Liver (tissue), 9 donors: ENCODE results near the gene DST. TPM values are rescaled to one million over a fixed set of nuclear protein-coding genes. Genes with fewer than 3 reads are reported as not detected.

ENCODE experiments used
- DNase-seq: peaks from one replicate; pipeline ENCODE4 v3.0.0-alpha.2; 2017; ENCODE audit warnings: low spot score
- H3K27ac ChIP-seq, 2 donors: one replicate each; pipeline ENCODE4 v1.7.0; 2013; ENCODE audit warnings: inconsistent platforms in 2 of 2, low read length in 2 of 2, control low read depth in 1 of 2, low read depth in 1 of 2, mild to moderate bottlenecking in 1 of 2
- H3K27me3 ChIP-seq, 4 donors: one replicate each; pipeline versions ENCODE4 v1.6.1 to v1.7.0; 2013; ENCODE audit warnings: low read length in 3 of 4, inconsistent platforms in 1 of 4, mild to moderate bottlenecking in 1 of 4, moderate library complexity in 1 of 4; ENCODE audit not compliant: control insufficient read depth in 4 of 4, insufficient read depth in 4 of 4
- H3K36me3 ChIP-seq, 4 donors: one replicate each; pipeline versions ENCODE4 v1.6.1 to v1.7.0; 2013; ENCODE audit warnings: low read length in 3 of 4, mild to moderate bottlenecking in 3 of 4, low read depth in 1 of 4, moderate library complexity in 1 of 4; ENCODE audit not compliant: control insufficient read depth in 4 of 4, insufficient read depth in 3 of 4
- H3K4me1 ChIP-seq, 4 donors: one replicate each; pipeline versions ENCODE4 v1.6.1 to v1.7.0; 2013; ENCODE audit warnings: low read length in 3 of 4, mild to moderate bottlenecking in 3 of 4, moderate library complexity in 1 of 4; ENCODE audit not compliant: control insufficient read depth in 4 of 4, insufficient read depth in 4 of 4
- H3K4me3 ChIP-seq, 3 donors: one replicate each; pipeline versions ENCODE4 v1.6.1 to v1.7.0; 2013; ENCODE audit warnings: low read length in 3 of 3, control low read depth in 1 of 3, low read depth in 1 of 3, mild to moderate bottlenecking in 1 of 3
- H3K9ac ChIP-seq, 2 donors: one replicate each; pipeline ENCODE4 v1.7.0; 2013; ENCODE audit warnings: low read length in 2 of 2, mild to moderate bottlenecking in 2 of 2, moderate library complexity in 2 of 2, control low read depth in 1 of 2, low read depth in 1 of 2
- H3K9me3 ChIP-seq, 4 donors: one replicate each; pipeline versions ENCODE4 v1.6.1 to v1.7.0; 2013; ENCODE audit warnings: low read length in 3 of 4; ENCODE audit not compliant: control insufficient read depth in 4 of 4
- ATF3 ChIP-seq: IDR thresholded peaks from 2 replicates; pipeline ENCODE4 v1.6.1; 2016; ENCODE audit warnings: antibody characterized with exemption
- FOXA2 ChIP-seq: IDR thresholded peaks from 2 replicates; pipeline ENCODE4 v1.6.1; 2016; ENCODE audit warnings: antibody characterized with exemption
- GABPA ChIP-seq, 2 donors: IDR thresholded peaks in 1 of 2; conservative IDR thresholded peaks in 1 of 2; 2 replicates each; pipeline ENCODE4 v1.6.1; 2016; ENCODE audit warnings: antibody characterized with exemption in 2 of 2, mild to moderate bottlenecking in 1 of 2, moderate library complexity in 1 of 2
- HNF4A ChIP-seq, 2 donors: conservative IDR thresholded peaks; 2 replicates each; pipeline ENCODE4 v1.6.1; 2016; ENCODE audit warnings: antibody characterized with exemption in 2 of 2, mild to moderate bottlenecking in 2 of 2
- HNF4G ChIP-seq: IDR thresholded peaks from 2 replicates; pipeline ENCODE4 v1.6.1; 2016; ENCODE audit warnings: antibody characterized with exemption
- JUND ChIP-seq, 2 donors: IDR thresholded peaks; 2 replicates each; pipeline ENCODE4 v1.6.1; 2016; ENCODE audit warnings: antibody characterized with exemption in 2 of 2
- NR2F2 ChIP-seq: IDR thresholded peaks from 2 replicates; pipeline ENCODE4 v1.6.1; 2016; ENCODE audit warnings: antibody characterized with exemption
- RAD21 ChIP-seq, 2 donors: IDR thresholded peaks; 2 replicates each; pipeline ENCODE4 v1.6.1; 2016; ENCODE audit warnings: antibody characterized with exemption in 2 of 2, mild to moderate bottlenecking in 2 of 2
- RXRA ChIP-seq, 2 donors: IDR thresholded peaks; 2 replicates each; pipeline ENCODE4 v1.6.1; 2017 to 2018; ENCODE audit warnings: antibody characterized with exemption in 2 of 2, mild to moderate bottlenecking in 1 of 2
- SP1 ChIP-seq: IDR thresholded peaks from 2 replicates; pipeline ENCODE4 v1.6.1; 2018; ENCODE audit warnings: antibody characterized with exemption, mild to moderate bottlenecking
- TAF1 ChIP-seq: conservative IDR thresholded peaks from 2 replicates; pipeline ENCODE4 v1.6.1; 2016; ENCODE audit warnings: antibody characterized with exemption, mild to moderate bottlenecking
- YY1 ChIP-seq: IDR thresholded peaks from 2 replicates; pipeline ENCODE4 v1.6.1; 2016; ENCODE audit warnings: antibody characterized with exemption, mild to moderate bottlenecking
- WGBS: extraction: QIAGEN DNeasy Blood & Tissue Kit; methylation state at CpG from one replicate; pipeline ENCODE4 v1.1.7; 2013; 5-methylcytosine and 5-hydroxymethylcytosine counted together
- polyA plus RNA-seq, 2 donors: library from polyadenylated mRNA; stranded (reverse) in 1 of 2; unstranded in 1 of 2; fragments of 200-250 nt in 1 of 2; fragments of >200 nt in 1 of 2; fragmentation: Nextera tagmentation in 1 of 2; extraction: Ambion mirVana in 1 of 2; gene quantifications; one replicate each; pipeline versions ENCODE4 v1.2.1 to v1.2.3, GENCODE V29; 2013 to 2015
- total RNA-seq, 2 donors: library from RNA; depleted of rRNA; stranded (reverse); fragments of >200 nt; gene quantifications; one replicate each; pipeline ENCODE4 v1.2.3, GENCODE V29; 2014
- TF ChIP-seq, protein P1 (sequence below): IDR thresholded peaks from 2 replicates; pipeline ENCODE4 v1.6.1; 2016; ENCODE audit warnings: antibody characterized with exemption
- TF ChIP-seq, protein P2 (sequence below): IDR thresholded peaks from 2 replicates; pipeline ENCODE4 v1.6.1; 2016; ENCODE audit warnings: antibody characterized with exemption, mild to moderate bottlenecking
- TF ChIP-seq, protein P3 (sequence below): fragments of 150-350 bp; IDR thresholded peaks from 2 replicates; pipeline ENCODE4 v1.5.1; 2017; ENCODE audit warnings: improper control_type of control experiment, low read depth, low read length; ENCODE audit not compliant: missing input control
- donor health status: healthy.
- donor health status: healthy.
- donor health status: healthy.
- donor health status: healthy.
- donor health status: healthy.

DST gene
- total and polyA plus RNA-seq, 4 donors = 30.5 to 234 (median 86.7) TPM

- WGBS = 87% methylated on average over 1 of the region's 1 CpG
- no peak overlapping the region for H3K4me3 ChIP-seq
- no peak for DNase-seq
- peaks cover 2 to 40% (median 11%) of the 10 kb centered on the region in 4 donors for H3K4me1 ChIP-seq
- H3K9me3 ChIP-seq = no peaks in the 10 kb centered on the region
- peak overlapping the region; percentile 75 to 90 for H3K27ac ChIP-seq
- TF ChIP-seq TAF1 (no peak), GABPA (IDR thresholded peaks at IDR 0.05 in 1 of 2, conservative IDR thresholded peaks at IDR 0.05 in 1 of 2) (no peak), NR2F2 (no peak), RXRA (IDR thresholded peaks at IDR 0.05) (no peak)
- TF ChIP-seq, protein P1, sequence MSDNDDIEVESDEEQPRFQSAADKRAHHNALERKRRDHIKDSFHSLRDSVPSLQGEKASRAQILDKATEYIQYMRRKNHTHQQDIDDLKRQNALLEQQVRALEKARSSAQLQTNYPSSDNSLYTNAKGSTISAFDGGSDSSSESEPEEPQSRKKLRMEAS = no peak
- H3K27me3 ChIP-seq = no peaks in the 10 kb centered on the region
- no peak overlapping the region for H3K9ac ChIP-seq
- H3K36me3 ChIP-seq = peaks cover 0 to 1% (median 0%) of the 10 kb centered on the region in 4 donors
Measured at GRCh38 chr6:56682635-56683034, 39.9 kb upstream of the DST start.

- Histone ChIP-seq H3K9ac (no peak overlapping the region), H3K4me1 (peaks cover 0 to 8% (median 3%) of the 10 kb centered on the region in 4 donors), H3K27me3 (no peaks in the 10 kb centered on the region), H3K36me3 (peaks cover 0 to 3% (median 0%) of the 10 kb centered on the region in 4 donors), H3K9me3 (no peaks in the 10 kb centered on the region), H3K4me3 (no peak overlapping the region), H3K27ac (no peak overlapping the region)
- DNase-seq = no peak
- TF ChIP-seq ATF3 (no peak), HNF4G (no peak), SP1 (no peak), HNF4A (conservative IDR thresholded peaks at IDR 0.05) (no peak), TAF1 (no peak), NR2F2 (no peak), GABPA (IDR thresholded peaks at IDR 0.05 in 1 of 2, conservative IDR thresholded peaks at IDR 0.05 in 1 of 2) (no peak), YY1 (no peak), JUND (IDR thresholded peaks at IDR 0.05) (no peak), RXRA (IDR thresholded peaks at IDR 0.05) (no peak)
- TF ChIP-seq, protein P2, sequence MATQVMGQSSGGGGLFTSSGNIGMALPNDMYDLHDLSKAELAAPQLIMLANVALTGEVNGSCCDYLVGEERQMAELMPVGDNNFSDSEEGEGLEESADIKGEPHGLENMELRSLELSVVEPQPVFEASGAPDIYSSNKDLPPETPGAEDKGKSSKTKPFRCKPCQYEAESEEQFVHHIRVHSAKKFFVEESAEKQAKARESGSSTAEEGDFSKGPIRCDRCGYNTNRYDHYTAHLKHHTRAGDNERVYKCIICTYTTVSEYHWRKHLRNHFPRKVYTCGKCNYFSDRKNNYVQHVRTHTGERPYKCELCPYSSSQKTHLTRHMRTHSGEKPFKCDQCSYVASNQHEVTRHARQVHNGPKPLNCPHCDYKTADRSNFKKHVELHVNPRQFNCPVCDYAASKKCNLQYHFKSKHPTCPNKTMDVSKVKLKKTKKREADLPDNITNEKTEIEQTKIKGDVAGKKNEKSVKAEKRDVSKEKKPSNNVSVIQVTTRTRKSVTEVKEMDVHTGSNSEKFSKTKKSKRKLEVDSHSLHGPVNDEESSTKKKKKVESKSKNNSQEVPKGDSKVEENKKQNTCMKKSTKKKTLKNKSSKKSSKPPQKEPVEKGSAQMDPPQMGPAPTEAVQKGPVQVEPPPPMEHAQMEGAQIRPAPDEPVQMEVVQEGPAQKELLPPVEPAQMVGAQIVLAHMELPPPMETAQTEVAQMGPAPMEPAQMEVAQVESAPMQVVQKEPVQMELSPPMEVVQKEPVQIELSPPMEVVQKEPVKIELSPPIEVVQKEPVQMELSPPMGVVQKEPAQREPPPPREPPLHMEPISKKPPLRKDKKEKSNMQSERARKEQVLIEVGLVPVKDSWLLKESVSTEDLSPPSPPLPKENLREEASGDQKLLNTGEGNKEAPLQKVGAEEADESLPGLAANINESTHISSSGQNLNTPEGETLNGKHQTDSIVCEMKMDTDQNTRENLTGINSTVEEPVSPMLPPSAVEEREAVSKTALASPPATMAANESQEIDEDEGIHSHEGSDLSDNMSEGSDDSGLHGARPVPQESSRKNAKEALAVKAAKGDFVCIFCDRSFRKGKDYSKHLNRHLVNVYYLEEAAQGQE = no peak
- TF ChIP-seq, protein P1 = no peak
Measured at GRCh38 chr6:56677559-56677958, 34.9 kb upstream of the DST start.

DNA sequence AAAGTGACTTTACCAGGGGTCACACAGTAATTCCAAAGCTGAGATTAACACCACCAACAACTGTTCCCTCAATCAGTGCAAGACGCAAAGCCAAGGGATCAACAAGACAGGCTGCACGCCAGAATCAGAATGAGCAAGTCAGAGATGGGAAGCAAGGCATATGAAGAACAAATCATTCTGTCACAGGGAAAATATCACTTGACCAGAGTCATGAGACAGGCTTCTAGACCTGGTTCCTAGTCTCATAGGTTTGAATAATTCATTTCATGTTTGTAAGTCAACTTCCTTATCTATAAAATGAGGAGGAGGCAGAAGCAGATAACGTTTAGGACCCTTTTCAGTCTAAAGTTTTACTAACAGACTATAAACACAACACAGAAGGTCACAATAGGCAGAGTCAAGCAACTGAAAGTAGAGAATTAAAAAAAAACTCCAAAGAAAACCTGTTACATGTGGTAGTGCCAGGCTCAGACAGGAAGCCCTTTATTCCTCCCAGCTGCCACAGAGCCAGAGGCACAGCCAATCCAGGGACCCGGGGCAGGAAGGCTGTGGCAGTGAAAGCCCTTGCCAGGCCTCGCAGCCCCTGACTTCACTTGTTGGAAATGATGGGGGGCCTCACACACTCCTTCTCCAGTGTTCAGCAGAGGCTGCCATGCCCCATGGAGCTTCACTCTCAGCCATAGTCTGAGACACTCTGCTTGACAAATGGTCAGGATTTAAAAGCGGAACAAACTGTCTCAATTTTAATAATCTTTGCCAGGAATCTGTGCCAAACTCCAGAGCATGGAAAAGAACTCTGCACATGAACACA, 29.2 kb upstream of the DST start:
- H3K9me3 ChIP-seq = no peaks in the 10 kb centered on the region
- DNase-seq = no peak
- peaks cover 5 to 25% (median 16%) of the 10 kb centered on the region in 4 donors for H3K4me1 ChIP-seq
- peaks cover 0 to 9% (median under 1%) of the 10 kb centered on the region in 4 donors for H3K36me3 ChIP-seq
- H3K4me3 ChIP-seq = no peak overlapping the region
- TF ChIP-seq, protein P3, sequence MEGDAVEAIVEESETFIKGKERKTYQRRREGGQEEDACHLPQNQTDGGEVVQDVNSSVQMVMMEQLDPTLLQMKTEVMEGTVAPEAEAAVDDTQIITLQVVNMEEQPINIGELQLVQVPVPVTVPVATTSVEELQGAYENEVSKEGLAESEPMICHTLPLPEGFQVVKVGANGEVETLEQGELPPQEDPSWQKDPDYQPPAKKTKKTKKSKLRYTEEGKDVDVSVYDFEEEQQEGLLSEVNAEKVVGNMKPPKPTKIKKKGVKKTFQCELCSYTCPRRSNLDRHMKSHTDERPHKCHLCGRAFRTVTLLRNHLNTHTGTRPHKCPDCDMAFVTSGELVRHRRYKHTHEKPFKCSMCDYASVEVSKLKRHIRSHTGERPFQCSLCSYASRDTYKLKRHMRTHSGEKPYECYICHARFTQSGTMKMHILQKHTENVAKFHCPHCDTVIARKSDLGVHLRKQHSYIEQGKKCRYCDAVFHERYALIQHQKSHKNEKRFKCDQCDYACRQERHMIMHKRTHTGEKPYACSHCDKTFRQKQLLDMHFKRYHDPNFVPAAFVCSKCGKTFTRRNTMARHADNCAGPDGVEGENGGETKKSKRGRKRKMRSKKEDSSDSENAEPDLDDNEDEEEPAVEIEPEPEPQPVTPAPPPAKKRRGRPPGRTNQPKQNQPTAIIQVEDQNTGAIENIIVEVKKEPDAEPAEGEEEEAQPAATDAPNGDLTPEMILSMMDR = no peak
- TF ChIP-seq NR2F2 = no peak
- no peak for TF ChIP-seq FOXA2
- no peak for TF ChIP-seq TAF1
- TF ChIP-seq, protein P2 = no peak
- no peak for TF ChIP-seq JUND (IDR thresholded peaks at IDR 0.05)
- TF ChIP-seq GABPA (IDR thresholded peaks at IDR 0.05 in 1 of 2, conservative IDR thresholded peaks at IDR 0.05 in 1 of 2) = no peak
- TF ChIP-seq RAD21 (IDR thresholded peaks at IDR 0.05) = no peak
- TF ChIP-seq SP1 = no peak
- TF ChIP-seq HNF4A (conservative IDR thresholded peaks at IDR 0.05) = no peak
- WGBS = 43% methylated on average over 6 of the region's 6 CpGs
- H3K27ac ChIP-seq = peak overlapping the region; percentile 55 to 79
- peak overlapping the region in 1 of 2 donors; percentile 17 for H3K9ac ChIP-seq
- H3K27me3 ChIP-seq = no peaks in the 10 kb centered on the region
